Measurements from ENCODE around the gene ITGA3. TPM values are rescaled to one million over a fixed set of nuclear protein-coding genes. Genes with fewer than 3 reads are reported as not detected.

The ITGA3 gene
- total and polyA plus RNA-seq, 2 of the 13 experiments (the other 11 are each of a cell fraction or from before 2014, with no cell fraction given), result 0.48 to 0.69 TPM

DNA sequence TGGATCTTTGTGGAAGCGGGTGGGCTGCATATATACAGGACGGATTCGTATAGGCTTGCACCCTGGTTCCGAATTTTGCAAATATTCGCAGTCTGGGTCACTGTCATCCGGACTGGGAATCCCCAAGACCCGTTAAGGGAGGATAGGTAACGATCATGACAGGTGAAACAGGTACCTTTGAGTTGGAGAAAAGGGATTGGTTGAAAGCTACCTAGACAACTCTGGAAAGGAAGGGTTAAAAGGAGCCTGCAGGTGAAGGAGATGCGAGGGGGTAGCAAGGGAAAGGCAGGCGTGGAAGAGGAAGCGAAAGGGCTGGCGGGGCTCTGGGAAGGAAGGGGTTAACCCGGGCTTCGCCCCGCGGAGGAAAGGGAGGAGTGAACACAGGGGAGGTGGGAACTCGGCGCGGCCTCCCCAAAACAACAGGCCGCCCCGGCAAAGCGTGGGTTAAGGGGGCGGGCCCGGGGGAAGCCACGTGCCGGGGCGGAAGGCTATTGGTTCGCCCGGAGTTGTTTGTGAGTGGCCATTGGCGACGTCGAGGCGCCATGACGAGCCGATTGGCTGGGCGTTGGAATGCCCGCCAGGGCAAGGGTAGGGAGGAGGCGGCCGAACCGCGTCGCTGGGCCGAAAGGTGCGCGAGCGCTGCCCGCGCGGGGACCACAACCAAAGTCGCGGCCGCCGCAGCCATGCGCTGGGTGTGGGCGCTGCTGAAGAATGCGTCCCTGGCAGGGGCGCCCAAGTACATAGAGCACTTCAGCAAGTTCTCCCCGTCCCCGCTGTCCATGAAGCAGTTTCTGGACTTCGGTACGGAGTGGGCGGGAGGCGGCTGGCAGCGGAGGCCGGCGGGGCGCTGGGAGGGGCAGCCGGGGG, 39.1 kb downstream of the ITGA3 start, which contains the start of gene PDK2 (continued):
- TF ChIP-seq, protein P1, sequence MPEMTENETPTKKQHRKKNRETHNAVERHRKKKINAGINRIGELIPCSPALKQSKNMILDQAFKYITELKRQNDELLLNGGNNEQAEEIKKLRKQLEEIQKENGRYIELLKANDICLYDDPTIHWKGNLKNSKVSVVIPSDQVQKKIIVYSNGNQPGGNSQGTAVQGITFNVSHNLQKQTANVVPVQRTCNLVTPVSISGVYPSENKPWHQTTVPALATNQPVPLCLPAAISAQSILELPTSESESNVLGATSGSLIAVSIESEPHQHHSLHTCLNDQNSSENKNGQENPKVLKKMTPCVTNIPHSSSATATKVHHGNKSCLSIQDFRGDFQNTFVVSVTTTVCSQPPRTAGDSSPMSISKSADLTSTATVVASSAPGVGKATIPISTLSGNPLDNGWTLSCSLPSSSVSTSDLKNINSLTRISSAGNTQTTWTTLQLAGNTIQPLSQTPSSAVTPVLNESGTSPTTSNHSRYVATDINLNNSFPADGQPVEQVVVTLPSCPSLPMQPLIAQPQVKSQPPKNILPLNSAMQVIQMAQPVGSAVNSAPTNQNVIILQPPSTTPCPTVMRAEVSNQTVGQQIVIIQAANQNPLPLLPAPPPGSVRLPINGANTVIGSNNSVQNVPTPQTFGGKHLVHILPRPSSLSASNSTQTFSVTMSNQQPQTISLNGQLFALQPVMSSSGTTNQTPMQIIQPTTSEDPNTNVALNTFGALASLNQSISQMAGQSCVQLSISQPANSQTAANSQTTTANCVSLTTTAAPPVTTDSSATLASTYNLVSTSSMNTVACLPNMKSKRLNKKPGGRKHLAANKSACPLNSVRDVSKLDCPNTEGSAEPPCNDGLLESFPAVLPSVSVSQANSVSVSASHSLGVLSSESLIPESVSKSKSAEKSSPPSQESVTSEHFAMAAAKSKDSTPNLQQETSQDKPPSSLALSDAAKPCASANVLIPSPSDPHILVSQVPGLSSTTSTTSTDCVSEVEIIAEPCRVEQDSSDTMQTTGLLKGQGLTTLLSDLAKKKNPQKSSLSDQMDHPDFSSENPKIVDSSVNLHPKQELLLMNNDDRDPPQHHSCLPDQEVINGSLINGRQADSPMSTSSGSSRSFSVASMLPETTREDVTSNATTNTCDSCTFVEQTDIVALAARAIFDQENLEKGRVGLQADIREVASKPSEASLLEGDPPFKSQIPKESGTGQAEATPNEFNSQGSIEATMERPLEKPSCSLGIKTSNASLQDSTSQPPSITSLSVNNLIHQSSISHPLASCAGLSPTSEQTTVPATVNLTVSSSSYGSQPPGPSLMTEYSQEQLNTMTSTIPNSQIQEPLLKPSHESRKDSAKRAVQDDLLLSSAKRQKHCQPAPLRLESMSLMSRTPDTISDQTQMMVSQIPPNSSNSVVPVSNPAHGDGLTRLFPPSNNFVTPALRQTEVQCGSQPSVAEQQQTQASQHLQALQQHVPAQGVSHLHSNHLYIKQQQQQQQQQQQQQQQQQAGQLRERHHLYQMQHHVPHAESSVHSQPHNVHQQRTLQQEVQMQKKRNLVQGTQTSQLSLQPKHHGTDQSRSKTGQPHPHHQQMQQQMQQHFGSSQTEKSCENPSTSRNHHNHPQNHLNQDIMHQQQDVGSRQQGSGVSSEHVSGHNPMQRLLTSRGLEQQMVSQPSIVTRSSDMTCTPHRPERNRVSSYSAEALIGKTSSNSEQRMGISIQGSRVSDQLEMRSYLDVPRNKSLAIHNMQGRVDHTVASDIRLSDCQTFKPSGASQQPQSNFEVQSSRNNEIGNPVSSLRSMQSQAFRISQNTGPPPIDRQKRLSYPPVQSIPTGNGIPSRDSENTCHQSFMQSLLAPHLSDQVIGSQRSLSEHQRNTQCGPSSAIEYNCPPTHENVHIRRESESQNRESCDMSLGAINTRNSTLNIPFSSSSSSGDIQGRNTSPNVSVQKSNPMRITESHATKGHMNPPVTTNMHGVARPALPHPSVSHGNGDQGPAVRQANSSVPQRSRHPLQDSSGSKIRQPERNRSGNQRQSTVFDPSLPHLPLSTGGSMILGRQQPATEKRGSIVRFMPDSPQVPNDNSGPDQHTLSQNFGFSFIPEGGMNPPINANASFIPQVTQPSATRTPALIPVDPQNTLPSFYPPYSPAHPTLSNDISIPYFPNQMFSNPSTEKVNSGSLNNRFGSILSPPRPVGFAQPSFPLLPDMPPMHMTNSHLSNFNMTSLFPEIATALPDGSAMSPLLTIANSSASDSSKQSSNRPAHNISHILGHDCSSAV (CRISPR knock-in tag; IDR thresholded peaks at IDR 0.05; ENCODE audit: borderline replicate concordance), result no peak; the same call in 1 of the 2 replicates
- TF ChIP-seq RERE (CRISPR knock-in tag; IDR thresholded peaks at IDR 0.05; ENCODE audit: low read depth) (peak; percentile 52; the same call in 1 of the 2 replicates), ZFP37 (CRISPR knock-in tag; IDR thresholded peaks at IDR 0.05; ENCODE audit: borderline replicate concordance) (peak; percentile 44; the same call in 1 of the 2 replicates), IKZF5 (CRISPR knock-in tag; IDR thresholded peaks at IDR 0.05) (peak; percentile 67), SALL1 (CRISPR knock-in tag; IDR thresholded peaks at IDR 0.05) (peak; percentile 81), FOXA3 (CRISPR knock-in tag; IDR thresholded peaks at IDR 0.05) (no peak), ZBTB1 (CRISPR knock-in tag; IDR thresholded peaks at IDR 0.05; ENCODE audit: borderline replicate concordance) (no peak; the same call in 1 of the 2 replicates), ZNF557 (CRISPR knock-in tag; IDR thresholded peaks at IDR 0.05) (no peak), LBX2 (CRISPR knock-in tag; IDR thresholded peaks at IDR 0.05; ENCODE audit: borderline replicate concordance) (peak; percentile 79; the same call in 1 of the 2 replicates), HES4 (CRISPR knock-in tag; IDR thresholded peaks at IDR 0.05; ENCODE audit: borderline replicate concordance) (no peak), CEBPG (CRISPR knock-in tag; IDR thresholded peaks at IDR 0.05) (no peak), NR2F6 (IDR thresholded peaks at IDR 0.05) (peak; percentile 8; the same call in 1 of the 2 replicates), NR2F6 (CRISPR knock-in tag; IDR thresholded peaks at IDR 0.05) (no peak; the same call in 1 of the 2 replicates), CHD2 (IDR thresholded peaks at IDR 0.05; ENCODE audit: low read depth, low read length) (no peak; the same call in 1 of the 2 replicates)
